MM.1S (cell line): ENCODE data around the gene KSR1.

Experiments
- DNase-seq: peaks from one replicate; pipeline ENCODE4 v3.0.0-alpha.2; 2015
- H2AFZ ChIP-seq: fragments of 300-600 bp; sonication (generic); 2 replicates; pipeline ENCODE4 v1.6.0; 2016; ENCODE audit warnings: antibody characterized with exemption, low read length
- H3F3A ChIP-seq: fragments of 300-600 bp; sonication (generic); 2 replicates; pipeline ENCODE4 v1.6.1; 2016; ENCODE audit warnings: mild to moderate bottlenecking, antibody characterized with exemption, low read length, moderate library complexity, mixed read lengths; ENCODE audit not compliant: insufficient read depth
- H3K27ac ChIP-seq: fragments of 300-600 bp; sonication (generic); 2 replicates; pipeline ENCODE4 v1.5.1; 2016; ENCODE audit warnings: mild to moderate bottlenecking, low read length
- H3K27me3 ChIP-seq: fragments of 300-600 bp; sonication (generic); replicated peaks from 2 replicates; pipeline ENCODE4 v1.6.0; 2016; ENCODE audit warnings: low read length; ENCODE audit not compliant: insufficient read depth
- H3K36me3 ChIP-seq: fragments of 300-600 bp; sonication (generic); replicated peaks from 2 replicates; pipeline ENCODE4 v1.6.1; 2016; ENCODE audit warnings: mild to moderate bottlenecking, low read length, mixed read lengths; ENCODE audit not compliant: insufficient read depth
- H3K4me1 ChIP-seq: fragments of 300-600 bp; sonication (generic); 2 replicates; pipeline ENCODE4 v1.6.1; 2016; ENCODE audit warnings: low read length, mixed read lengths
- H3K4me2 ChIP-seq: fragments of 300-600 bp; sonication (generic); 2 replicates; pipeline ENCODE4 v1.6.0; 2016; ENCODE audit warnings: low read depth, low read length
- H3K4me3 ChIP-seq: fragments of 300-600 bp; sonication (generic); 2 replicates; pipeline ENCODE4 v1.5.1; 2016; ENCODE audit warnings: low read length, mixed read lengths
- H3K79me2 ChIP-seq: fragments of 300-600 bp; sonication (generic); 2 replicates; pipeline ENCODE4 v1.6.1; 2016; ENCODE audit warnings: mixed run types, low read length, mixed read lengths
- H3K9ac ChIP-seq: fragments of 300-600 bp; sonication (generic); 2 replicates; pipeline ENCODE4 v1.6.1; 2016; ENCODE audit warnings: low read length, mixed read lengths
- H3K9me2 ChIP-seq: fragments of 300-600 bp; sonication (generic); replicated peaks from 2 replicates; pipeline ENCODE4 v1.6.1; 2016; ENCODE audit warnings: mild to moderate bottlenecking, low read length, mixed read lengths; ENCODE audit not compliant: insufficient read depth
- H3K9me3 ChIP-seq: fragments of 300-600 bp; sonication (generic); replicated peaks from 2 replicates; pipeline ENCODE4 v1.6.1; 2016; ENCODE audit warnings: mild to moderate bottlenecking, low read length, mixed read lengths; ENCODE audit not compliant: insufficient read depth
- H4K20me1 ChIP-seq: fragments of 300-600 bp; sonication (generic); 2 replicates; pipeline ENCODE4 v1.6.1; 2016; ENCODE audit warnings: mild to moderate bottlenecking, low read length, moderate library complexity, mixed read lengths; ENCODE audit not compliant: insufficient read depth
- EZH2 ChIP-seq: fragments of 300-600 bp; sonication (generic); optimal IDR thresholded peaks from 2 replicates; pipeline ENCODE3; 2017; ENCODE audit warnings: low read depth, mild to moderate bottlenecking, antibody characterized with exemption, low read length, mixed read lengths
- EZH2phosphoT487 ChIP-seq: fragments of 300-600 bp; sonication (generic); IDR thresholded peaks from 2 replicates; pipeline ENCODE4 v1.6.1; 2018; ENCODE audit warnings: antibody characterized with exemption, low read length
- TF ChIP-seq, protein P1 (sequence below): fragments of 300-600 bp; sonication (generic); IDR thresholded peaks from 2 replicates; pipeline ENCODE4 v1.5.1; 2016; ENCODE audit warnings: antibody characterized with exemption, low read length, mixed read lengths

Gene KSR1

DNA sequence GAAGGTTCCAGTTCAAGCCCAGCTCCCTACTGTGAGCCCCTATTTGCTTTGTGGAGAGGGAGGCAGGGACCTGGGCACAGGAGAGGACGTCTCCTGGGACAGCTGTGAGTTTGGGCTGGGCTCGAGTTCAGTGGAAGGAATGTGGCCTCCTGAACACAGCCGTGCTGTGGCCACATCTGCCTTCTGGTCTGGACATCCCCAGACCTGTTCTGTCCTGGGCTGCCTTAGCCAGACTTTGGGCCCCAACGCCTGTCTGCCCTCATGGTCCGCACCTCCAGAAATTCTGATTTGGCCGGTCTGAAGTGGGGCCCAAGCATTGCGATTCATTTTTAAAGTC lies 114.3 kb downstream of the KSR1 start:
- no peak overlapping the region for H3K4me2 ChIP-seq
- TF ChIP-seq EZH2phosphoT487 = no peak
- TF ChIP-seq, protein P1, sequence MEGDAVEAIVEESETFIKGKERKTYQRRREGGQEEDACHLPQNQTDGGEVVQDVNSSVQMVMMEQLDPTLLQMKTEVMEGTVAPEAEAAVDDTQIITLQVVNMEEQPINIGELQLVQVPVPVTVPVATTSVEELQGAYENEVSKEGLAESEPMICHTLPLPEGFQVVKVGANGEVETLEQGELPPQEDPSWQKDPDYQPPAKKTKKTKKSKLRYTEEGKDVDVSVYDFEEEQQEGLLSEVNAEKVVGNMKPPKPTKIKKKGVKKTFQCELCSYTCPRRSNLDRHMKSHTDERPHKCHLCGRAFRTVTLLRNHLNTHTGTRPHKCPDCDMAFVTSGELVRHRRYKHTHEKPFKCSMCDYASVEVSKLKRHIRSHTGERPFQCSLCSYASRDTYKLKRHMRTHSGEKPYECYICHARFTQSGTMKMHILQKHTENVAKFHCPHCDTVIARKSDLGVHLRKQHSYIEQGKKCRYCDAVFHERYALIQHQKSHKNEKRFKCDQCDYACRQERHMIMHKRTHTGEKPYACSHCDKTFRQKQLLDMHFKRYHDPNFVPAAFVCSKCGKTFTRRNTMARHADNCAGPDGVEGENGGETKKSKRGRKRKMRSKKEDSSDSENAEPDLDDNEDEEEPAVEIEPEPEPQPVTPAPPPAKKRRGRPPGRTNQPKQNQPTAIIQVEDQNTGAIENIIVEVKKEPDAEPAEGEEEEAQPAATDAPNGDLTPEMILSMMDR = no peak
- H3K4me3 ChIP-seq = no peak overlapping the region
- no peak overlapping the region for H3K9ac ChIP-seq
- H3K79me2 ChIP-seq = no peaks in the 10 kb centered on the region
- no peaks in the 10 kb centered on the region for H3K36me3 ChIP-seq
- no peaks in the 10 kb centered on the region for H3K9me2 ChIP-seq
- H3K27ac ChIP-seq = no peak overlapping the region
- no peaks in the 10 kb centered on the region for H3K9me3 ChIP-seq
- no peaks in the 10 kb centered on the region for H3K27me3 ChIP-seq
- DNase-seq = no peak
- no peak overlapping the region for H2AFZ ChIP-seq
- no peaks in the 10 kb centered on the region for H3K4me1 ChIP-seq
- H3F3A ChIP-seq = no peaks in the 10 kb centered on the region
- no peaks in the 10 kb centered on the region for H4K20me1 ChIP-seq

DNA sequence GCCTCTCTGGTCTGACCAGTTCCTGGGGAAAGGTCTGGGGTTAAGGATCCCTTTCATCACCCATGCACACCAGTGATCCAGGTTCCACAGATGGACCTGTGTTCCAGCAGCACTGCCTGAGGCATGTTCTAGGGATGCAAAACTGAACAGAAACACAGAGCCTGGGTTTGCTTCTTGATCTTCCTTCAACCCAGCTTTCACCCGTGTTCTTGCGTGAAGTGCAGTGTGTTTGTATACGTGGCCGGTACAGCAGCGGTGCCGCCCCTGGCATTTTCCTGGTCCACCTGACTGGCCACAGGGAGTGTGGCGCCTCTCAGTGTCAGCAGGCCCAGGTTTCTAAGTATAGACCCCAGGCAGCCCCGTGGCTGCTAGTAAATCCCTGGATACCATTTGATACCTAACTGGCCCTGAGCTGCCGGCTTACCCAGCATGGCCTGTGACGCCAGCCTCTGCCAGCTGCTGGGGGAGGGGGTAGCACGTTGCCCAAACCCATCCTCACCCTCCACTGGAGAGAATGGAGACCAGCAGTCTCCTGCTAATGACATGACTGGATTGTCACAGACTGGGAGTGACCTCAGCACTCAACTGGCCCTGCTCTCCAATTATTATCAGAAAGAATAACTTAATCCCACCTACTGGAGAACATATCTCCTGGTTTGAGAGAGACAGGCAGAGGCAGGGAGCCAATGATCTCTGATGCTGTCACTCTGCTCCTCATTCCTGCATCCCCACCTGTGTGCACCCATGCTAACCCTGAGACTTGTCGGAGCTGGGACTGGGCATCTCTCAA lies 115.5 kb downstream of the KSR1 start:
- Histone ChIP-seq H3K27ac (no peak overlapping the region), H3F3A (no peaks in the 10 kb centered on the region), H3K4me1 (no peaks in the 10 kb centered on the region), H4K20me1 (no peaks in the 10 kb centered on the region), H3K9me2 (no peaks in the 10 kb centered on the region), H3K4me2 (no peak overlapping the region), H3K79me2 (no peaks in the 10 kb centered on the region), H3K36me3 (no peaks in the 10 kb centered on the region), H3K9ac (no peak overlapping the region), H3K9me3 (no peaks in the 10 kb centered on the region), H2AFZ (no peak overlapping the region), H3K4me3 (no peak overlapping the region), H3K27me3 (no peaks in the 10 kb centered on the region)
- TF ChIP-seq, protein P1 = no peak
- TF ChIP-seq EZH2phosphoT487 (no peak), EZH2 (no peak)
- no peak for DNase-seq

DNA sequence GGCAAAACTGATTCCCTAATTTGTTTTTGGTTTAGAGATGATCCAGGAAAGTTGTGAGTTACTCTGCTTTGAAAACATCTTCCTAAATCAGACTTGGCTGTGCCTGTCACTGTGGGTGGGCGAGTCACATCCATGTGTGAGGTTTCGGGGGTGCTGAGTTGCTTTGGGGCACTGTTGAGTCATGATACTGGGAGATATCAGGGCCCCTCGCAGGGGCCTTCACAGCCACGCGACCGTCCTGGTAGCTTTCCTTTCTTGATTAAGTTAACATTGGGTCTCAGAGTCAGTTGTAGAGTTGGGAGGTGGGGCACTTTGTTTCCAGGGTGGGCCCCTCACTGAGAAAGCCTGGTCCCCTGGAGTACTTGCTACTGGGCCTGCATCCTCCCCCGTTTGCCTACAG lies 116.4 kb downstream of the KSR1 start:
- no peak overlapping the region for H3K9ac ChIP-seq
- no peaks in the 10 kb centered on the region for H3K9me2 ChIP-seq
- no peak overlapping the region for H3K4me3 ChIP-seq
- H3K36me3 ChIP-seq = no peaks in the 10 kb centered on the region
- H2AFZ ChIP-seq = no peak overlapping the region
- no peaks in the 10 kb centered on the region for H3K9me3 ChIP-seq
- no peak overlapping the region for H3K27ac ChIP-seq
- TF ChIP-seq EZH2 (no peak), EZH2phosphoT487 (no peak)
- TF ChIP-seq, protein P1 = no peak
- H3K4me2 ChIP-seq = no peak overlapping the region
- no peaks in the 10 kb centered on the region for H3K27me3 ChIP-seq
- no peaks in the 10 kb centered on the region for H4K20me1 ChIP-seq
- H3K79me2 ChIP-seq = no peaks in the 10 kb centered on the region
- no peaks in the 10 kb centered on the region for H3F3A ChIP-seq
- no peaks in the 10 kb centered on the region for H3K4me1 ChIP-seq
- no peak for DNase-seq
